WTC11 (cell line): ENCODE results near the gene TRIOBP.

Experiments
- ATF6 ChIP-seq: sonication (generic); formaldehyde crosslinking; IDR thresholded peaks from 2 replicates; pipeline ENCODE4 v1.8.1; 2023; ENCODE audit warnings: mild to moderate bottlenecking, missing genetic modification reagents
- CTCF ChIP-seq: fragments of 200-600 bp; IDR thresholded peaks from 2 replicates; pipeline ENCODE4 v1.8.0; 2022; ENCODE audit warnings: antibody characterized with exemption
- ESRRA ChIP-seq: sonication (generic); formaldehyde crosslinking; IDR thresholded peaks from 2 replicates; pipeline ENCODE4 v1.8.1; 2022; ENCODE audit warnings: mild to moderate bottlenecking, missing genetic modification reagents, borderline replicate concordance
- GRHL2 ChIP-seq: fragments of 250-450 bp; sonication (Bioruptor Pico); IDR thresholded peaks from 2 replicates; pipeline ENCODE4 v1.8.0; 2022; ENCODE audit warnings: mild to moderate bottlenecking, moderate library complexity; ENCODE audit not compliant: insufficient replicate concordance, severe bottlenecking
- PREB ChIP-seq: sonication (generic); formaldehyde crosslinking; IDR thresholded peaks from 2 replicates; pipeline ENCODE4 v1.8.1; 2022; ENCODE audit warnings: mild to moderate bottlenecking, missing genetic modification reagents, moderate library complexity, borderline replicate concordance
- ZSCAN18 ChIP-seq: fragments of 250-450 bp; sonication (Bioruptor Pico); IDR thresholded peaks from 2 replicates; pipeline ENCODE4 v2.1.2; 2022; ENCODE audit warnings: mild to moderate bottlenecking, moderate library complexity

- TF ChIP-seq CTCF = no peak
- TF ChIP-seq ZSCAN18 (CRISPR knock-in tag) = no peak
- TF ChIP-seq GRHL2 (CRISPR knock-in tag) = no peak
- TF ChIP-seq ATF6 (CRISPR knock-in tag) = no peak
- no peak for TF ChIP-seq ESRRA (CRISPR knock-in tag)
- TF ChIP-seq PREB = no peak
Measured at GRCh38 chr22:37658133-37659065, 38.4 kb upstream of the TRIOBP start, which contains the start of gene PDXP.
